Hindlimb muscle (tissue), 1 donor: ENCODE measurements around the gene FKBP1C. TPM values are rescaled to one million over a fixed set of nuclear protein-coding genes. Genes with fewer than 3 reads are reported as not detected.
"Not testable (repeated sequence)": the region's sequence is repeated elsewhere in the genome, so short reads cannot be mapped to it uniquely, and the experiment has no call there.

Experiments
- DNase-seq: peaks from one replicate; pipeline ENCODE4 v3.0.0-alpha.2; 2013
- polyA plus RNA-seq: library from polyadenylated mRNA; unstranded; fragments of 120-200 nt; gene quantifications from one replicate; pipeline ENCODE4 v1.2.1, GENCODE V29; 2013; ENCODE audit not compliant: insufficient read length

The FKBP1C gene
- 1.9 TPM for polyA plus RNA-seq

- not testable (repeated sequence) for DNase-seq
These were observed at the start of gene FKBP1C for GRCh38 chr6:63211343-63211742. Gene FKBP1C, plus strand, starts transcription at chr6:63211469.

- DNase-seq: not testable (repeated sequence)
These were observed 47.0 kb upstream of the FKBP1C start for GRCh38 chr6:63164047-63164803.

GRCh38 chr6:63174173-63174572, 37.1 kb upstream of the FKBP1C start:
- DNase-seq: no peak

GRCh38 chr6:63176181-63176580, 35.1 kb upstream of the FKBP1C start:
- no peak for DNase-seq

- no peak for DNase-seq
These were observed 30.9 kb upstream of the FKBP1C start for GRCh38 chr6:63180367-63180766.

DNA sequence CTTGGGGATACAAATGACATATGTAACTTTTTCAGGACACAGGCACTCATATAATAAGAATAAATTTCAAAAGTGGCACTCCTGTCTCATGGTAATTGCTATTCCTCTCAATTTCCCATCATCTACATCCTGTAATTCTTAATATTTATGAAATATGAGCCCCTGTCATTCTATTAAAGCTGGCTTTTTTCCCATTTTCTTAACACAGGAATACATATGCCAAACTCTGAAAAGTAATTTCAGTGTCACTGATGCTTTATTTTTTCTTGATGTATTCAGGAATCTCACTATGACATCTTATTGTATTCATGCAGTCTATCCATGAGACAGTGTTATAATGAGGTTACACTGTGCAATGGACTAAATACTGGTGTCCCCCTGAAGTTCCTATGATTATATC, 24.3 kb upstream of the FKBP1C start:
- DNase-seq: no peak

DNA sequence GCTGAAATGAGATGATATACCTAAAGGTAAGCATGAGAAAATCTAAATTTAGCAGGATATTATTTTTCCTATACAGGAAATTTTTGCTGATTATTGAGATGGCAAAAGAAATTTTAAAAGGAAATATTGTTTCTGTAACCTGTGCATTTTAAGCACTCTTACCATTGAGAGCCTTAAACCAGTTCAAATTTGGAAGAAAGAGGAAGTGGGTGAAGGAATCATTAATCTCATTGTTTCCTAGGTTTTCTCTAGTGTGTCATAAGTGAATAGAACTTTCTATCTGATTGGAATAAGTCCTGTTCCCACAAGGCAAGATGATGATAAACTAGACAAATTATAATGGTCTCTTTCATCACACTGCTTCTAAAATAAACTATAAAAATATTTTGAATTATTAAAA, 22.4 kb upstream of the FKBP1C start:
- no peak for DNase-seq

- no peak for DNase-seq
These were observed 17.9 kb upstream of the FKBP1C start for GRCh38 chr6:63193324-63193723.

DNA sequence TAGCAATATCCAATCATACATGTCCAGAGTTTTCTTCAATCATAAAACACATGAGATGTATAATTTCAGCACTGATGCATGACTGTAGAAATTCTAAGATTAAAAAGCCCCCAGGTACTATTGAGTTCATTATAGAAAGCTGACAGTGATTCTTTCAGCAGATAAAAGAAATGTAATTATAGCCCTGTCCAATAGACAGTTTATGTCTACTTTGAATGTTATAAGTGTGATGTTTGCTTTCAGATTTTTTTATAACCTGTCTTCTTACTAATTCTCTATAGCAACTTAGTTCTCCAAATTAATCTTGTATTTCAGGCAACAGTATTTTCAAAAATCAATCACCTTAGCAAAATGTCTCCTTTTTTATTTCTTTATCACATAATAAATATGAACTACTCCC, 13.5 kb upstream of the FKBP1C start:
- DNase-seq: no peak

DNA sequence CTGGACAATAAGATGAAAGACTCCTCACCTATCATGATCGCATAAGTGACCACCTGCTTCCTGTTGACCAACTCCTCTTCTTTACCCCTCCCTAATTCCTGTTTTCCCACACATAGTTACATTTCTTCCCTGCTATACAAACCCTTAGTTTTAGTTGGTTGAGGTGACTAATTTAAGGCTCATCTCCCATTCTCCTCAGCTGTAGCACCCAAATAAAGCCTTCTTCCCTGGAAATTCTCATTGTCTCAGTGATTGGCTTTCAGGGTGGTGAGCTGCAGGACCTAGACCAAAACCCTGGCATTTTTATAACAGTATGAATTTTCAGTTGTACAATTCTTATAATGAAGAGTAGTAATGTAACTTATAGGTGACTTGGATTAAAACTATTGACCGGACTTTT, 2.1 kb downstream of the FKBP1C start:
- DNase-seq: no peak

GRCh38 chr6:63214816-63215215, 3.5 kb downstream of the FKBP1C start:
- no peak for DNase-seq

DNA sequence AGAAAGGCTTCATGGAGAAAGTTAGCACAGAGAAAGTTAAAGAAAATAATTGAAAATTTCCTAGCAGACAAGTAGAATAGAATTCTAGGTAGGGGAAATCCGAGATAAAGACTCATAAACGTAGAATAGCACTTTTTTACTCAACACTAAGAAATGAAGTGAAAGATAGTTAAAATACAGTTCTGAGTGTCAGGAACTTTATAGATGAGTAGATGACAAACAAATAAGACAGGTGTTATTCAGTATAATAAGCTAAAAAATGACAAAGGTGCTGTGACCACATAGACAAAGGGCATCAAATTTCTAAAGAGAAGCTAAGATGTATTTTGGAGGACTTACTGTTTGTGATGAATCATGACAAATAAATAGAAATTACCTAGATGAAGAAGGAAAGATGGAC, 12.9 kb downstream of the FKBP1C start:
- no peak for DNase-seq

DNA sequence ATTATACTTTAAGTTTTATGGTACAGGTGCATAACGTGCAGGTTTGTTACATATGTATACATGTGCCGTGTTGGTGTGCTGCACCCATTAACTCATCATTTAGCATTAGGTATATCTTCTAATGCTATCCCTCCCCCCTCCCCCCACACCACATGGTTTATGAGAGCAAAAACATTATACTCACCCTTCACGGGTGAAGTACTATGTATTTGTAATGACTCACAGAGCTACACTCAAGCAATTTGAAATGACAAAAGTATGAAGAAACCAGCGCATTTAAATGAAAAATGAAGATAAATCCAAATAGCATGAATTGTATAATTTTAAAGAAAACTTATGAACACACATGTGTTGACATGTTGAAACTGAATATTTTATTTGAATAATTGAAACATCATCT, 14.7 kb downstream of the FKBP1C start:
- not testable (repeated sequence) for DNase-seq

- not testable (repeated sequence) for DNase-seq
These were observed 16.9 kb downstream of the FKBP1C start for GRCh38 chr6:63227928-63228894.

GRCh38 chr6:63230027-63230426, 18.8 kb downstream of the FKBP1C start:
- not testable (repeated sequence) for DNase-seq

DNA sequence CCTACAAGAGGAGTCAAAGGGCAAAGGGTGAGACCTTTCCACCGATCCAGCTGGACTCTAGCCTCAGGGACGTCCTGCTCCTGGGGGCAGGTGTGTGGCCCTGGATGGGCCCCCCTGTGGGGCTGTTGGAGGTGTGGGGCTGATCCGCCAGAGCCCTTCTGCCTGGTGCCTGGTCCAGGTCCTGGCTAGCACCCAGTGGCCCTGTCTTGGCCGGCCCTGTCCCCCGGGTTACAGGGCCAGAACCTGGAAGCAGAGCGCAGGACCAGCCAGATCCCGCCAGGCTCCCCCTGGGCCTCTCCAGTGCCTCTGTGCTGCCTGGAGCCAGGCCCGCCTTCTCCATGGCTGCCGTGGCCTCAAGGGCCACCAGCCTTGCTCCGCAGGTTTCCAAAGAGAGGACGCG, 19.2 kb downstream of the FKBP1C start:
- not testable (repeated sequence) for DNase-seq

DNA sequence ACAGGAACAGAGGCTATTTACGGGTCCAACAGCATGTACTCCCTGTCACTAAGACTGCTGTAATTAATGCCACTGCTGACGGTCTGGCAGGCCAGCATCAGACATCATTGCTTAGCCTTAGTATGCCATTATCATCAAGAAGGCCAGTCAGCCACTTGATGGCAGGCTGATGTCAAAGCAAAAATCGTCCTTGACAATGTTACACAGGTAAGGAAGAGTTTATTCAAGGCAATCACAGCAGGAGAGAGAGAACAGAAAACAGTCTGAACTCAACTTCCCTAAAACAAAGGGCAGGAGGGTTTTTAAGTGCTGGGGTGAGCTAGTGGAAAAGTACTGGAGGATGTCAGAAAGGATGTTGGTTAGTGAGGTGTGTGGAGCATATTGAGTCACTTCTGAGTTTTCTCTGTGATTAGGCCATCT, 25.1 kb downstream of the FKBP1C start:
- DNase-seq: no peak

DNA sequence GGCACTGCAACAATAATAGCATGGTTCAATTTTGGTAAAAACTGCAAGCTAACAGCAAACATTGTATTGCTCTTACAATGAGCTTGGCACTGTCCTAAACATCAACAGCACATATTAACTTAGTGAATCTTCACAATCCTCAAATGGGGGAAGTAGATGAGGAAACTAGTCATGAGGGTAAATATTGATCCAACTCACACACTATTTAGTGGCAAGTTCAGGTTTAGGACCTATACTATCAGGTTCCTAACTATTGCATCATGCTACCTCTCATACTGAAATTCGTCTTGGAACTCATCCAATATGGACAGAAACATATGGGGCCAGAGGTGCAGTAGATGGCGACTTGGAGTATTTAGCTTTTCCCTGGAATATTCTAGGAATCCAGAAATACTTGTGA, 34.2 kb downstream of the FKBP1C start:
- DNase-seq: no peak

DNA sequence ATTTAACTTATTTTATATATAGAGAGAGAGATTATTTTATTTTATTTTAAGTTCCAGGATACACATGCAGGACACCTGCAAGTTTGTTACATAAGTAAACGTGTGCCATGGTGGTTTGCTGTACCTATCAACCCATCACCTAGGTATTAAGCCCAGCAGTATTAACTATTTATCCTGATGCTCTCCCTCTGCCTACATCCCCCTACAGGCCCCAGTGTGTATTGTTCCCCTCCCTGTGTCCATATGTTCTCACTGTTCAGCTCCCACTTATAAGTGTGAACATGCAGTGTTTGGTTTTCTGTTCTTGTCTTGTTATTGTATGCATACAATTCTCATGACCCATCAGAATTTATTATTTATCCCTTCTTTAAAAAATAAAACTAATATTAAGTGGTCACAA, 34.6 kb downstream of the FKBP1C start:
- DNase-seq: no peak

GRCh38 chr6:63246581-63246980, 35.3 kb downstream of the FKBP1C start:
- DNase-seq: no peak

DNA sequence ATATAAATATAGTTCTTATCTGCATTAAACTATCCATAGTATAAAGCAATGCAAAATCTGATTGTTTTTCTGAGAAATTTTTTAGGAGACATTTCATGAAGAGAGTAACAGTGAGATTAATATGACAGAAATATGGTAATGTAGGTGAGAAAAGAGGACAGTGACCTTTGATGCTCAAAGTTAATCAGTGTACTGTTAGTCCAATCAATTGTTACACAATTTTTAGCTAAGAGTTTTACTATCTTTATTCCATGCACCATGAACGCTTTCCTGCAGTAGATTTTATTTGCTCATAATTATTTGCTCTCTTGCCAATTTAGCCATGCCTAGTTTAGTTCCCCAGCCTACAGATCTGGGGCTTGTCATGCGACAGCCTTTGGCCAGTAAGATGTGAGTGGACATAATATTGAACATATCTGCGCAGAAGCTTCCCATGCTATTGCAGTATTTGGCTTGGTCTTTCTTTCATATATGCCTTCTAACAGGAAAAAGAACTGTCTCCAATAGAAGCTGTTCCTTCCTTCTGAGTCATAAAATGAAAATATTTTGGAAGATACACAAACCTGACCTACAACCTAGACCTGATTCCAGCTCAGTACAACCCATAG, 38.7 kb downstream of the FKBP1C start:
- no peak for DNase-seq

DNA sequence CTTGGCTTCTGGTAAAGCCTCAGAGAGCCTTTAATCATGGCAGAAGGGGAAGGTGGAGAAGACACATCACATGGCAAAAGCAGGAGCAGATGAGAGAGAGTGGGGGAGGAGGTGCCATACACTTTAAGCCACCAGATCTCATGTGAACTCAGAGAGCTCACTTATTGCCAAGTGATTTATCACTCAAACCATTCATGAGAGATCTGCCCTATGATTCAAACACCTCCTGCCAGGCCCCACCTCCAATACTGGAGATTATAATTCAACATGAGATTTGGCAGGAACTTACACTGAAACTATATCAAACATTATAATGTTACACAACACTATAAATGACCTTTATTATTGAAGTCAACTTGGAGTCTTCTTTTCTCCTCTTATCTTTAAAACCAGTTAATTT, 47.9 kb downstream of the FKBP1C start:
- no peak for DNase-seq

GRCh38 chr6:63261820-63262219, 50.6 kb downstream of the FKBP1C start:
- no peak for DNase-seq
